Measurements from ENCODE around the gene SPTB. TPM values are rescaled to one million over a fixed set of nuclear protein-coding genes. Genes with fewer than 3 reads are reported as not detected.

SPTB gene
- total RNA-seq, 1 donor from 2014 or later, result not detected

- no peaks in the 10 kb centered on the region for H3K36me3 ChIP-seq (ENCODE audit: control insufficient read depth, insufficient read depth, low read length)
- H3K27me3 ChIP-seq (ENCODE audit: control insufficient read depth, insufficient read depth, low read length), result peaks cover 27% of the 10 kb centered on the region
- H3K4me3 ChIP-seq (ENCODE audit: low read depth, low read length), result no peak overlapping the region
- DNase-seq (ENCODE audit: low read depth) (no peak), FAIRE-seq (no peak)
- TF ChIP-seq CTCF (IDR thresholded peaks at IDR 0.05; ENCODE audit: insufficient read depth, low read length, severe bottlenecking), result no peak
These were observed 33.4 kb downstream of the SPTB start for GRCh38 chr14:64846319-64846718.

GRCh38 chr14:64845878-64846277, 33.8 kb downstream of the SPTB start:
- TF ChIP-seq CTCF (IDR thresholded peaks at IDR 0.05; ENCODE audit: insufficient read depth, low read length, severe bottlenecking), result no peak
- peak; percentile 47 for FAIRE-seq
- H3K4me3 ChIP-seq (ENCODE audit: low read depth, low read length), result no peak overlapping the region
- H3K27me3 ChIP-seq (ENCODE audit: control insufficient read depth, insufficient read depth, low read length), result peaks cover 27% of the 10 kb centered on the region
- H3K36me3 ChIP-seq (ENCODE audit: control insufficient read depth, insufficient read depth, low read length), result no peaks in the 10 kb centered on the region
- DNase-seq (ENCODE audit: low read depth), result peak; percentile 33

- DNase-seq (ENCODE audit: low read depth), result no peak
- no peak for FAIRE-seq
- Histone ChIP-seq H3K36me3 (ENCODE audit: control insufficient read depth, insufficient read depth, low read length) (no peaks in the 10 kb centered on the region), H3K4me3 (ENCODE audit: low read depth, low read length) (no peak overlapping the region), H3K27me3 (ENCODE audit: control insufficient read depth, insufficient read depth, low read length) (peaks cover 28% of the 10 kb centered on the region)
- no peak for TF ChIP-seq CTCF (IDR thresholded peaks at IDR 0.05; ENCODE audit: insufficient read depth, low read length, severe bottlenecking)
These were observed 34.7 kb downstream of the SPTB start for GRCh38 chr14:64844969-64845536.

DNA sequence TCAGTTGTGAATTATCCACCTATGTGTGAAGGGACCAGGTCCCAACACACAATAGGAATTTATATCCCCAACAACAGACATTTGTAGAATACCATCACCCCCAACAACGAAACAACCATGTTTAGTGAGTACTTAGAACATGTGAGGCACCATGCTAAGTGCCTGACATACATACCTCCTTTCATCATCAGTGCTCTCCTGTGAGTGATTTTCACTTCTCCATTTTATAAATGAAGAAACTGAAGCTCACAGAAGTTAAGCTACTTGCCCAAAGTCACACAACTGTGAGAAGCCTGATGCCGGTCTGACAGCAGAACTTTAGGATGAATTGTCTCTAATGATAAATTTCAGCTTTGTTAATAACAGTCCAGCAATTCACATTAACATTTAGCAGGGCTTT, 35.4 kb downstream of the SPTB start:
- DNase-seq (ENCODE audit: low read depth) (no peak), FAIRE-seq (no peak)
- Histone ChIP-seq H3K4me3 (ENCODE audit: low read depth, low read length) (no peak overlapping the region), H3K36me3 (ENCODE audit: control insufficient read depth, insufficient read depth, low read length) (no peaks in the 10 kb centered on the region), H3K27me3 (ENCODE audit: control insufficient read depth, insufficient read depth, low read length) (peaks cover 25% of the 10 kb centered on the region)
- TF ChIP-seq CTCF (IDR thresholded peaks at IDR 0.05; ENCODE audit: insufficient read depth, low read length, severe bottlenecking), result no peak

DNA sequence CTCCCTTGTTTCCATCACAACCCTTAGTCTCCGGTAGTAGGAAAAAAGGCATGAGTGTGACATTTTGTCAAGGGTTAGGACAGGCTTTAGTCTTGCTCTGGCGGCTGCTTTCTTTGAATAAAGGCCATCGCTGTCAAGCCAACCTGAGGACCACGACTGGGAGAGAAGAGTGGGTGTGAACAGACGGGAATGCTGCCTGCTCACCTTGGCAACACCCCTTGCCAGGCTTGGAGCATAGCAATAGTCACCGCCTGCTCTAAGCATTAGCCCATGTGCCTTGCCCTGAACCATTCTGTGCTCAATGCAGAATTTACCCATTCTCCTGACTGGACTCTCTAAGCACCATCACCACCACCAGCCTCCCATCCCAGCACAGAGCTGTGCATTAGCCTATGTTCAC, 36.2 kb downstream of the SPTB start:
- Histone ChIP-seq H3K36me3 (ENCODE audit: control insufficient read depth, insufficient read depth, low read length) (no peaks in the 10 kb centered on the region), H3K4me3 (ENCODE audit: low read depth, low read length) (no peak overlapping the region), H3K27me3 (ENCODE audit: control insufficient read depth, insufficient read depth, low read length) (peaks cover 25% of the 10 kb centered on the region)
- DNase-seq (ENCODE audit: low read depth) (no peak), FAIRE-seq (no peak)
- no peak for TF ChIP-seq CTCF (IDR thresholded peaks at IDR 0.05; ENCODE audit: insufficient read depth, low read length, severe bottlenecking)

Data from bronchial epithelial cell (primary cell).